Measurements from ENCODE around the gene TRPM5.
A peak's percentile ranks its signal among the peaks of the same experiment; 100 is the strongest.

TRPM5 gene

DNA sequence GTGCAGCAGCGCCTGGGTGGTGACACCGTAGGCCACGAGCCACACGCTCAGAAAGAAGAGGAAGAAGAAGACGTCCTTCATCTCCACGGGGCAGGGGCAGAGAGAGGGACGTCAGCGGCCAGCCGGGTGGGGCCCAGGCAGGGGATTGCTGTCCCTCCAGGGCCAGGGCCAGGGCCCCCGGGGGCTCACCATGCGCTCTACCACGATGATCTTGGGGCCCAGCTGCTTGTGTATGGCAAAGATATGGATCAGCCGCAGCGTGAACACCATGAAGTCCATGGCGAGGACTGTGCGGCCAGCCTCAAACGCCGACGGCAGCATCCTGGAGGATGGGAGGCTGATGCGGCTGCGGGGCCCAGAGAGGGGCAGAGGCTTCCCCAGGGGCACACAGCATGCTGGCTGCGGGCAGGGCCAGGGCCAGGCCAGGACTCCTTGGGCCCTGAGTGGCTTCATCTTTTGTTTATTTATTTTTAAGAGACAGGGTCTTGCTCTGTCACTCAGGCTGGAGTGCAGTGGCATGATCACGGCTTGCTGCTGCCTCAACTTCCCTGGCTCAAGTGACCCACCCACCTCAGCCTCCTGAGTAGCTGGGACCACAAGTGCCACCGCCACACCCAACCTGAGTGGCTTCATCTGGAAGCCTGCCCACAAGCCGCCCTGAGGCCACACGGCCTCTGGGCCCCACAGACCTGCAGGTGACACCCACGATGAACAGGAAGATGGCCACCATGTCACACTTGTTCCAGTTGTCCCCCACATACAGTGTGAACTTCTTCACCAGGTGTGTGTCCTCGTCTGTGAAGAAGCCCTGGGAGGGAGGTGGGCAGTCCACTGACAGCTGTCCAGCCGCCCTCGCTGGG is 32.6 kb downstream of the TRPM5 start:
- no peaks in the 10 kb centered on the region for H3K36me3 ChIP-seq (ENCODE audit: insufficient read depth, low read length)
- H3K9ac ChIP-seq (ENCODE audit: low read depth, low read length): no peak overlapping the region
- peaks cover 33% of the 10 kb centered on the region for H3K27me3 ChIP-seq (ENCODE audit: control insufficient read depth, insufficient read depth, low read length)
- H3K4me2 ChIP-seq (ENCODE audit: low read length): no peak overlapping the region
- H3K4me1 ChIP-seq (ENCODE audit: control insufficient read depth, insufficient read depth, low read length): no peaks in the 10 kb centered on the region
- no peaks in the 10 kb centered on the region for H3K9me3 ChIP-seq (replicated peaks; ENCODE audit: low read length)
- H3K4me3 ChIP-seq (ENCODE audit: low read length): no peak overlapping the region

DNA sequence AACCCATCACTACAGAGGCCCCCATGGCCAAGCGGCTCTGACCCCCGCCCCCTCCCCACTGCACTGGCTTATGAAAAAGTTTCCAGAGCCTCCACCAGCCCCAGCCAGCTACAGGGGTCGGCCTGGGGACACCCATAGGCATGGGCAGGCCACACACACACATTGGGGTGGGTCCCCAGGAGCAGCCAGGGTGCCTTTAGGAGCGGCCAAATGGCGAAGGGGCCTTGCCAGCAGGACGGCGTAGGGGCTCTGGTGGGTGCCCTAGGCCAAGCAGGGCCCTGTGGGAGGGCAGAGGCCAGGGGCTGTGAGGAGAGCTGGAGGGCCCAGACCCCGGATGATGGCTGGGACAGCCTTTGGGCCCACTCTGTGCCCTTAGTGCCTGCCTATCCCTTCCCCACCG is 33.7 kb downstream of the TRPM5 start:
- peaks cover 28% of the 10 kb centered on the region for H3K27me3 ChIP-seq (ENCODE audit: control insufficient read depth, insufficient read depth, low read length)
- H3K36me3 ChIP-seq (ENCODE audit: insufficient read depth, low read length): no peaks in the 10 kb centered on the region
- H3K9me3 ChIP-seq (replicated peaks; ENCODE audit: low read length): no peaks in the 10 kb centered on the region
- H3K4me3 ChIP-seq (ENCODE audit: low read length): no peak overlapping the region
- H3K4me1 ChIP-seq (ENCODE audit: control insufficient read depth, insufficient read depth, low read length): no peaks in the 10 kb centered on the region
- no peak overlapping the region for H3K4me2 ChIP-seq (ENCODE audit: low read length)
- H3K9ac ChIP-seq (ENCODE audit: low read depth, low read length): no peak overlapping the region

DNA sequence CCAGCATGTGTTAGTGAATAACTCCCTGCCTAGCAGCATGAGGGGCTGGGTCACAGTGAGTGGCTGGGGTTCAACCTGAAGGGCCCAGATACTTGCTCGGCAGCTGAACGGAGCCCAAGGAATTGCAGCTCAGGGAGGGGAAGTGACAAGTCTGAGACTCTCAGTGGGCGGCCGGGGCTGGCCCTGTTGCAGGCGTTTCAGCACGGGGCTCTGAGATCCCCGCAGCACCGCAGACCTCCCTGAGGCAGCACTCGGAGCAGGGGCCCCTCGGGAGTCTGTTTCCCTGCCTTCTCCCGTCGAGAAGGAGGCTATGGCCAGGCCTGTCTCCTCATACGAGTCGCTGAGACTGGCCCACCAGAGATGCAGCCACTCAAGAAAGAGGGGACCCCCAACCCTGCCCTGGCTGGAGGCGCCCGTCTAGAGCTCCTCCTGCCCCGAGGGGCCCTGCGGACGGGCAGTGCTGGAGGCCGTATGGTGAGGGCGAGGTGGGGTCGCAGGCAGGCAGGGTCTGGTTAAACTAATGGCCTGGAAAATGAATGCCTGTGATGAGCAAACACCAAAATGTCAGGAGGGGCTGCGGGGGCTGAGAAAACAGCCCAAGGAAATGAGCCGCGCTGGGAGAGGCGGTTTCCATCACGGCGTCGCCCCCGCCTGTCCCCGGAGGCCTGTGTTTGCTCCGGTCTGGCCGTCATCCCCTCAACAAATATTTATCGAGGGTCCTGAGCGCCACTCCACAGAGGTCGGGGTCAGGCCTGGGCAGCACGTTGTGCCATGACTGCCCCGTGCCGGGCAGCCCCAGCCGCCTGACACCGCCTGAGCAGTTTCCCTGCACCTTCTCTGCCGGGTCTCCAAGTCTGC is 34.5 kb downstream of the TRPM5 start:
- no peaks in the 10 kb centered on the region for H3K4me1 ChIP-seq (ENCODE audit: control insufficient read depth, insufficient read depth, low read length)
- H3K9me3 ChIP-seq (replicated peaks; ENCODE audit: low read length): no peaks in the 10 kb centered on the region
- no peaks in the 10 kb centered on the region for H3K36me3 ChIP-seq (ENCODE audit: insufficient read depth, low read length)
- peaks cover 26% of the 10 kb centered on the region for H3K27me3 ChIP-seq (ENCODE audit: control insufficient read depth, insufficient read depth, low read length)
- H3K9ac ChIP-seq (ENCODE audit: low read depth, low read length): no peak overlapping the region
- H3K4me3 ChIP-seq (ENCODE audit: low read length): no peak overlapping the region
- H3K4me2 ChIP-seq (ENCODE audit: low read length): no peak overlapping the region

GRCh38 chr11:2409126-2409525 is 35.2 kb downstream of the TRPM5 start:
- H3K4me2 ChIP-seq (ENCODE audit: low read length): no peak overlapping the region
- no peaks in the 10 kb centered on the region for H3K4me1 ChIP-seq (ENCODE audit: control insufficient read depth, insufficient read depth, low read length)
- no peaks in the 10 kb centered on the region for H3K9me3 ChIP-seq (replicated peaks; ENCODE audit: low read length)
- peaks cover 1% of the 10 kb centered on the region for H3K36me3 ChIP-seq (ENCODE audit: insufficient read depth, low read length)
- H3K27me3 ChIP-seq (ENCODE audit: control insufficient read depth, insufficient read depth, low read length): peaks cover 26% of the 10 kb centered on the region
- no peak overlapping the region for H3K4me3 ChIP-seq (ENCODE audit: low read length)
- H3K9ac ChIP-seq (ENCODE audit: low read depth, low read length): no peak overlapping the region

DNA sequence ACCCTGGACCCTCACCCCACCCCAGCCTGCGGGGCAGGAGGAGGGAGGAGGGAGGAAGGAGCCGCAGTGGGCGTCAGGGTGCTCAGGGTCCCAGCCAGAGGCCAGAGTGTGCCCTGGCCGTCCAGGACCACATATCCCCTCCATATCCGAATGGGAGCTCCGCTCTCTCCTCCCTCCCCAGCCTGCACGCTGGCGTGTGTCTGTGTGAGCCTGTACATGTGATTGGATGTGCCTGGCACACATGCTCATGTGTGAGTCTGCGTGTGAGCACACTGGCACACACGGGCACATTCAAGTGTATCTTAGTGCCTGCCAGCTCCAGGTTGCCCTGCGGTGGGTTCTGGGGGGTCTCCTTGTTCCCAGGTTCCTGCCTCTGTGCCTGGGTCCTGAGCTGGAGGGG is 35.6 kb downstream of the TRPM5 start:
- no peaks in the 10 kb centered on the region for H3K9me3 ChIP-seq (replicated peaks; ENCODE audit: low read length)
- H3K27me3 ChIP-seq (ENCODE audit: control insufficient read depth, insufficient read depth, low read length): peaks cover 26% of the 10 kb centered on the region
- no peak overlapping the region for H3K9ac ChIP-seq (ENCODE audit: low read depth, low read length)
- no peak overlapping the region for H3K4me2 ChIP-seq (ENCODE audit: low read length)
- H3K4me1 ChIP-seq (ENCODE audit: control insufficient read depth, insufficient read depth, low read length): no peaks in the 10 kb centered on the region
- H3K36me3 ChIP-seq (ENCODE audit: insufficient read depth, low read length): peaks cover 6% of the 10 kb centered on the region
- H3K4me3 ChIP-seq (ENCODE audit: low read length): no peak overlapping the region

GRCh38 chr11:2406878-2407410 is 37.4 kb downstream of the TRPM5 start:
- Histone ChIP-seq H3K4me1 (ENCODE audit: control insufficient read depth, insufficient read depth, low read length) (peaks cover 4% of the 10 kb centered on the region), H3K4me3 (ENCODE audit: low read length) (no peak overlapping the region), H3K9ac (ENCODE audit: low read depth, low read length) (no peak overlapping the region), H3K36me3 (ENCODE audit: insufficient read depth, low read length) (peaks cover 21% of the 10 kb centered on the region), H3K4me2 (ENCODE audit: low read length) (no peak overlapping the region), H3K9me3 (replicated peaks; ENCODE audit: low read length) (no peaks in the 10 kb centered on the region), H3K27me3 (ENCODE audit: control insufficient read depth, insufficient read depth, low read length) (peaks cover 17% of the 10 kb centered on the region)

- Histone ChIP-seq H3K4me3 (ENCODE audit: low read length) (no peak overlapping the region), H3K4me2 (ENCODE audit: low read length) (no peak overlapping the region), H3K9ac (ENCODE audit: low read depth, low read length) (no peak overlapping the region), H3K9me3 (replicated peaks; ENCODE audit: low read length) (no peaks in the 10 kb centered on the region), H3K27me3 (ENCODE audit: control insufficient read depth, insufficient read depth, low read length) (peaks cover 17% of the 10 kb centered on the region), H3K4me1 (ENCODE audit: control insufficient read depth, insufficient read depth, low read length) (peaks cover 8% of the 10 kb centered on the region), H3K36me3 (ENCODE audit: insufficient read depth, low read length) (peaks cover 21% of the 10 kb centered on the region)
Observed at GRCh38 chr11:2406451-2406850, 37.9 kb downstream of the TRPM5 start.

DNA sequence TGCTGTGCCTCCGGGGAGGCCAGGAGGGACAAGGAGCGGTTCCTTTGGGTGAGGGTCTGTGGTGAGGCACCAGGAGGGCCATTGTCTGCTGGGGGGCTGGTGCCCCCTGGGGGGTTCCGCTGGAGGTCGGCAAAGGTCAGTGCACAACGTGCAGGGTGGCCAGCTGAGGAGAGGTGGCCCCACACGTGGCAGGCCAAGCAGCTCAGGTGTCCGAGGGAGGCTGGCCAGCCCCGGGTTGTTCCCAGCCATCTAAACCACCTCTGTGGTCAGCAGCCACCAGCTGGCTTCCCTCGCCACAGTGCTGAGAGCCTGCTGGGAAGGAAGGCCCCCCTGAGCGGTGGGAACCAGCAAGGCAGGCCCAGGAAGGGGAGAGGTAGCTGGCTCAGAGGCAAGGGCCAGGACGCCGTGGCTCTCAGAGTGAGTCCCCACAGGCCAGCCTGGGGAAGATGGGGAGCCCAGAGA is 39.5 kb downstream of the TRPM5 start:
- Histone ChIP-seq H3K4me3 (ENCODE audit: low read length) (no peak overlapping the region), H3K4me2 (ENCODE audit: low read length) (no peak overlapping the region), H3K9ac (ENCODE audit: low read depth, low read length) (no peak overlapping the region), H3K27me3 (ENCODE audit: control insufficient read depth, insufficient read depth, low read length) (peaks cover 15% of the 10 kb centered on the region), H3K36me3 (ENCODE audit: insufficient read depth, low read length) (peaks cover 21% of the 10 kb centered on the region), H3K9me3 (replicated peaks; ENCODE audit: low read length) (no peaks in the 10 kb centered on the region), H3K4me1 (ENCODE audit: control insufficient read depth, insufficient read depth, low read length) (peaks cover 12% of the 10 kb centered on the region)

- no peak overlapping the region for H3K4me2 ChIP-seq (ENCODE audit: low read length)
- peaks cover 33% of the 10 kb centered on the region for H3K36me3 ChIP-seq (ENCODE audit: insufficient read depth, low read length)
- no peak overlapping the region for H3K9ac ChIP-seq (ENCODE audit: low read depth, low read length)
- no peaks in the 10 kb centered on the region for H3K27me3 ChIP-seq (ENCODE audit: control insufficient read depth, insufficient read depth, low read length)
- H3K9me3 ChIP-seq (replicated peaks; ENCODE audit: low read length): no peaks in the 10 kb centered on the region
- H3K4me1 ChIP-seq (ENCODE audit: control insufficient read depth, insufficient read depth, low read length): peaks cover 28% of the 10 kb centered on the region
- H3K4me3 ChIP-seq (ENCODE audit: low read length): no peak overlapping the region
Observed at GRCh38 chr11:2402890-2403645, 41.2 kb downstream of the TRPM5 start.

DNA sequence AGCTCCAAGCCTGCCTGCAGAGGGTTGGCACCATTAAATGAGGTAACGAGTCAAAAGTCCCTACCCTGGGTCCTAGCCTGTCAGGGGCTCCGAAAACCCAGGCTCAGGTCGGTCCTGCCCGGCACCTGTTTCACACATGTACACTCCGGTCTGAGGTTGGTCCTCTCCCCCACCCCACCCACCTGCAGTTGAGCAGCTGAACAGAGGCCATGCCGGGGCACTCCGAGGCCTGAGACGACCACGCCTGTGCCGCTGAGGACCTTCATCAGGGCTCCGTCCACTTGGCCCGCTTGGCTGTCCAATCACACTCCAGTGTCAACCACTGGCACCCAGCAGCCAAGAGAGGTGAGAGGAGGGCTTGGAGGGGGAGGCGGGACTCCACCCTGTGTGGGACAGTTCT is 42.2 kb downstream of the TRPM5 start:
- peaks cover 41% of the 10 kb centered on the region for H3K36me3 ChIP-seq (ENCODE audit: insufficient read depth, low read length)
- H3K9me3 ChIP-seq (replicated peaks; ENCODE audit: low read length): no peaks in the 10 kb centered on the region
- peaks cover 28% of the 10 kb centered on the region for H3K4me1 ChIP-seq (ENCODE audit: control insufficient read depth, insufficient read depth, low read length)
- peak overlapping the region; percentile 99 for H3K9ac ChIP-seq (ENCODE audit: low read depth, low read length)
- peak overlapping the region; percentile 99 for H3K4me2 ChIP-seq (ENCODE audit: low read length)
- no peaks in the 10 kb centered on the region for H3K27me3 ChIP-seq (ENCODE audit: control insufficient read depth, insufficient read depth, low read length)
- H3K4me3 ChIP-seq (ENCODE audit: low read length): peak overlapping the region; percentile 95
